ENCODE data around the gene PLXDC2.

- TF ChIP-seq CTCF (IDR thresholded peaks at IDR 0.05), result no peak
- no peak for TF ChIP-seq POLR2A (IDR thresholded peaks at IDR 0.05)
- TF ChIP-seq POLR2AphosphoS5 (IDR thresholded peaks at IDR 0.05), result no peak
These were observed 331.5 kb downstream of the PLXDC2 start for GRCh38 chr10:20147684-20148083.
